Activated naive CD8-positive, alpha-beta T cell (primary cell): ENCODE results near the gene MIF.
"Not testable (repeated sequence)": the region's sequence is repeated elsewhere in the genome, so short reads cannot be mapped to it uniquely, and the experiment has no call there.

ENCODE experiments used
- H3K27ac Mint-ChIP-seq: one replicate; pipeline ENCODE4 v1.8.0; 2021; ENCODE audit warnings: mixed read lengths
- H3K27me3 Mint-ChIP-seq: one replicate; pipeline ENCODE4 v1.8.0; 2021; ENCODE audit warnings: mixed read lengths
- H3K36me3 Mint-ChIP-seq: one replicate; pipeline ENCODE4 v1.8.0; 2021; ENCODE audit warnings: mixed read lengths
- H3K4me1 Mint-ChIP-seq: one replicate; pipeline ENCODE4 v1.8.0; 2021; ENCODE audit warnings: low read depth, mixed read lengths
- H3K4me3 Mint-ChIP-seq: one replicate; pipeline ENCODE4 v1.8.0; 2021; ENCODE audit warnings: mild to moderate bottlenecking, mixed read lengths
- H3K9me3 Mint-ChIP-seq: one replicate; pipeline ENCODE4 v1.8.0; 2021; ENCODE audit warnings: low read depth, mixed read lengths

The MIF gene

GRCh38 chr22:23906641-23907040, 12.5 kb downstream of the MIF start:
- no peaks in the 10 kb centered on the region for H3K9me3 Mint-ChIP-seq
- H3K4me3 Mint-ChIP-seq: no peak overlapping the region
- H3K36me3 Mint-ChIP-seq: peaks cover 3% of the 10 kb centered on the region
- no peak overlapping the region for H3K27ac Mint-ChIP-seq
- H3K4me1 Mint-ChIP-seq: no peaks in the 10 kb centered on the region
- no peaks in the 10 kb centered on the region for H3K27me3 Mint-ChIP-seq

- H3K36me3 Mint-ChIP-seq, H3K27ac Mint-ChIP-seq, H3K4me3 Mint-ChIP-seq, H3K9me3 Mint-ChIP-seq, H3K4me1 Mint-ChIP-seq, H3K27me3 Mint-ChIP-seq: not testable (repeated sequence)
These were observed 13.2 kb downstream of the MIF start for GRCh38 chr22:23907423-23907822.

GRCh38 chr22:23908587-23909205, 14.5 kb downstream of the MIF start:
- Mint-ChIP-seq H3K27ac (no peak overlapping the region), H3K27me3 (no peaks in the 10 kb centered on the region), H3K9me3 (no peaks in the 10 kb centered on the region), H3K4me1 (peaks cover 14% of the 10 kb centered on the region), H3K36me3 (peaks cover 3% of the 10 kb centered on the region), H3K4me3 (no peak overlapping the region)

- no peak overlapping the region for H3K4me3 Mint-ChIP-seq
- no peak overlapping the region for H3K27ac Mint-ChIP-seq
- peaks cover 19% of the 10 kb centered on the region for H3K4me1 Mint-ChIP-seq
These were observed 15.2 kb downstream of the MIF start for GRCh38 chr22:23909296-23909898.

GRCh38 chr22:23910496-23911190, 16.5 kb downstream of the MIF start:
- no peaks in the 10 kb centered on the region for H3K9me3 Mint-ChIP-seq
- no peak overlapping the region for H3K27ac Mint-ChIP-seq
- no peaks in the 10 kb centered on the region for H3K27me3 Mint-ChIP-seq
- peaks cover 3% of the 10 kb centered on the region for H3K36me3 Mint-ChIP-seq
- peaks cover 23% of the 10 kb centered on the region for H3K4me1 Mint-ChIP-seq
- H3K4me3 Mint-ChIP-seq: no peak overlapping the region

More at GRCh38 chr22:23909296-23909898, 15.2 kb downstream of the MIF start:
- H3K27me3 Mint-ChIP-seq: no peaks in the 10 kb centered on the region
- H3K36me3 Mint-ChIP-seq: peaks cover 3% of the 10 kb centered on the region
- no peaks in the 10 kb centered on the region for H3K9me3 Mint-ChIP-seq

GRCh38 chr22:23911318-23911980, 17.3 kb downstream of the MIF start:
- Mint-ChIP-seq H3K36me3 (peaks cover 3% of the 10 kb centered on the region), H3K9me3 (no peaks in the 10 kb centered on the region), H3K4me3 (no peak overlapping the region), H3K27ac (no peak overlapping the region), H3K4me1 (peaks cover 23% of the 10 kb centered on the region), H3K27me3 (no peaks in the 10 kb centered on the region)

- peak overlapping the region; percentile 44 for H3K4me3 Mint-ChIP-seq
- H3K27ac Mint-ChIP-seq: peak overlapping the region; percentile 38
These were observed 18.2 kb downstream of the MIF start for GRCh38 chr22:23912293-23912903.

GRCh38 chr22:23913306-23913660, 19.1 kb downstream of the MIF start:
- no peaks in the 10 kb centered on the region for H3K27me3 Mint-ChIP-seq
- H3K27ac Mint-ChIP-seq: peak overlapping the region; percentile 98
- H3K4me3 Mint-ChIP-seq: peak overlapping the region; percentile 94
- H3K9me3 Mint-ChIP-seq: no peaks in the 10 kb centered on the region
- H3K36me3 Mint-ChIP-seq: peaks cover 3% of the 10 kb centered on the region
- H3K4me1 Mint-ChIP-seq: peaks cover 23% of the 10 kb centered on the region

More at GRCh38 chr22:23912293-23912903, 18.2 kb downstream of the MIF start:
- H3K36me3 Mint-ChIP-seq: peaks cover 3% of the 10 kb centered on the region
- no peaks in the 10 kb centered on the region for H3K27me3 Mint-ChIP-seq
- H3K4me1 Mint-ChIP-seq: peaks cover 23% of the 10 kb centered on the region
- no peaks in the 10 kb centered on the region for H3K9me3 Mint-ChIP-seq

GRCh38 chr22:23913661-23914353, 19.6 kb downstream of the MIF start:
- Mint-ChIP-seq H3K36me3 (peaks cover 3% of the 10 kb centered on the region), H3K27me3 (no peaks in the 10 kb centered on the region), H3K4me3 (peak overlapping the region; percentile 94), H3K27ac (peak overlapping the region; percentile 98), H3K4me1 (peaks cover 23% of the 10 kb centered on the region), H3K9me3 (no peaks in the 10 kb centered on the region)

GRCh38 chr22:23915290-23915689, 21.1 kb downstream of the MIF start:
- Mint-ChIP-seq H3K9me3 (no peaks in the 10 kb centered on the region), H3K4me1 (peaks cover 23% of the 10 kb centered on the region), H3K27me3 (no peaks in the 10 kb centered on the region), H3K27ac (no peak overlapping the region), H3K4me3 (no peak overlapping the region), H3K36me3 (no peaks in the 10 kb centered on the region)

GRCh38 chr22:23920267-23920611, 26.1 kb downstream of the MIF start:
- not testable (repeated sequence) for H3K27ac Mint-ChIP-seq, H3K27me3 Mint-ChIP-seq, H3K9me3 Mint-ChIP-seq, H3K4me1 Mint-ChIP-seq, H3K36me3 Mint-ChIP-seq, H3K4me3 Mint-ChIP-seq

- H3K9me3 Mint-ChIP-seq, H3K4me1 Mint-ChIP-seq, H3K27ac Mint-ChIP-seq, H3K4me3 Mint-ChIP-seq, H3K27me3 Mint-ChIP-seq: not testable (repeated sequence)
- H3K36me3 Mint-ChIP-seq: peaks cover 12% of the 10 kb centered on the region
These were observed 27.5 kb downstream of the MIF start for GRCh38 chr22:23921586-23922201.

- no peaks in the 10 kb centered on the region for H3K27me3 Mint-ChIP-seq
These were observed 28.7 kb downstream of the MIF start for GRCh38 chr22:23922921-23923320.

GRCh38 chr22:23925020-23925606, 30.9 kb downstream of the MIF start:
- H3K27me3 Mint-ChIP-seq: no peaks in the 10 kb centered on the region
- peaks cover 5% of the 10 kb centered on the region for H3K9me3 Mint-ChIP-seq
- H3K36me3 Mint-ChIP-seq: peaks cover 16% of the 10 kb centered on the region
- no peak overlapping the region for H3K4me3 Mint-ChIP-seq
- H3K4me1 Mint-ChIP-seq: peaks cover 1% of the 10 kb centered on the region
- H3K27ac Mint-ChIP-seq: no peak overlapping the region

More at GRCh38 chr22:23922921-23923320, 28.7 kb downstream of the MIF start:
- Mint-ChIP-seq H3K27ac (no peak overlapping the region), H3K4me3 (no peak overlapping the region), H3K36me3 (peaks cover 16% of the 10 kb centered on the region), H3K4me1 (peaks cover 1% of the 10 kb centered on the region), H3K9me3 (peaks cover 5% of the 10 kb centered on the region)
